ENCODE measurements around the gene ITGA2. TPM values are rescaled to one million over a fixed set of nuclear protein-coding genes. Genes with fewer than 3 reads are reported as not detected.
A peak's percentile ranks its signal among the peaks of the same experiment; 100 is the strongest.

ITGA2 gene
- total and polyA plus RNA-seq, 9 of the 15 experiments (the other 6 are each of a cell fraction or from before 2014, with no cell fraction given) = 0.01 to 0.09 (median 0.03) TPM; not detected in 5

GRCh38 chr5:53035868-53036381, 46.8 kb downstream of the ITGA2 start:
- Histone ChIP-seq H3K9ac (ENCODE audit: insufficient read depth in 1 of 2, low read depth in 2 of 2, low read length in 2 of 2) (no peak overlapping the region), H3K4me3 (no peak overlapping the region), H3K79me2 (ENCODE audit: control insufficient read depth, insufficient read depth, low read length) (no peaks in the 10 kb centered on the region), H2AFZ (ENCODE audit: low read depth, low read length) (no peak overlapping the region), H3K4me1 (replicated peaks in 1 of 2; ENCODE audit: control insufficient read depth in 2 of 2, insufficient read depth in 2 of 2, low read length in 2 of 2) (no peaks in the 10 kb centered on the region), H3K36me3 (ENCODE audit: control insufficient read depth, insufficient read depth, low read length) (no peaks in the 10 kb centered on the region), H3K27ac (ENCODE audit: extremely low read depth, low read depth, low read length) (no peak overlapping the region), H3K9me3 (replicated peaks; ENCODE audit: control insufficient read depth, insufficient read depth, low read depth, low read length) (no peaks in the 10 kb centered on the region), H4K20me1 (replicated peaks; ENCODE audit: control insufficient read depth, insufficient read depth, low read length) (no peaks in the 10 kb centered on the region), H3K9me1 (ENCODE audit: control insufficient read depth, insufficient read depth, low read length) (no peaks in the 10 kb centered on the region), H3K27me3 (ENCODE audit: control insufficient read depth in 2 of 2, insufficient read depth in 2 of 2, low read length in 2 of 2) (no peaks in the 10 kb centered on the region), H3K4me2 (ENCODE audit: insufficient read depth, low read length) (no peak overlapping the region)
- peak; percentile 17 to 32 (median 21) for DNase-seq (ENCODE audit: extremely low read depth in 1 of 4, low spot score in 3 of 4)
- ATAC-seq = peak; percentile 64
- ChIA-PET CTCF (ENCODE audit: low intra/inter-chr PET ratio) (no interaction called here), POLR2A (interaction anchor here (1.3 kb wide), 1 partner anchor 23 kb away, joined by 6 read pairs; no protein-coding TSS in a partner anchor)
- 0% methylated on average over 2 of the region's 2 CpGs for WGBS (ENCODE audit: insufficient coverage, low coverage, missing lambda C conversion rate)
- no peak for FAIRE-seq
- intact Hi-C loops (cut with micrococcal nuclease) (no loop called here), in situ Hi-C loops (cut with MboI) (no loop called here)
- no TSS peak for BruUV-seq (replicated peaks)
- TF ChIP-seq FOS (IDR thresholded peaks at IDR 0.05; ENCODE audit: extremely low read depth, insufficient read length) (no peak), ZNF311 (CRISPR knock-in tag; IDR thresholded peaks at IDR 0.05) (no peak), CCNT2 (IDR thresholded peaks at IDR 0.05; ENCODE audit: borderline replicate concordance, extremely low read depth, insufficient read length, low read depth, low read length) (no peak), ZBTB7A (IDR thresholded peaks at IDR 0.05; ENCODE audit: borderline replicate concordance, control insufficient read depth, low read depth, low read length) (no peak), FOXM1 (IDR thresholded peaks at IDR 0.05; ENCODE audit: low read depth) (no peak), FOXM1 (CRISPR knock-in tag; IDR thresholded peaks at IDR 0.05; ENCODE audit: low read depth) (no peak), TFAM (CRISPR knock-in tag; conservative IDR thresholded peaks at IDR 0.05) (no peak), EZH2 (IDR thresholded peaks at IDR 0.05; ENCODE audit: borderline replicate concordance, low read depth, low read length) (no peak), ZNF24 (IDR thresholded peaks at IDR 0.05) (peak; percentile 63; the same call in 1 of the 2 replicates), POLR3A (IDR thresholded peaks at IDR 0.05; ENCODE audit: borderline replicate concordance, extremely low read depth, insufficient read depth, insufficient read length) (no peak), ZNF316 (IDR thresholded peaks at IDR 0.05) (no peak), MIER1 (IDR thresholded peaks at IDR 0.05; ENCODE audit: low read depth) (no peak), ZNF347 (CRISPR knock-in tag; IDR thresholded peaks at IDR 0.05; ENCODE audit: low read depth) (no peak), THRB (CRISPR knock-in tag; conservative IDR thresholded peaks at IDR 0.05) (no peak), ZNF12 (CRISPR knock-in tag; IDR thresholded peaks at IDR 0.05) (no peak)
- TF ChIP-seq, protein P1, sequence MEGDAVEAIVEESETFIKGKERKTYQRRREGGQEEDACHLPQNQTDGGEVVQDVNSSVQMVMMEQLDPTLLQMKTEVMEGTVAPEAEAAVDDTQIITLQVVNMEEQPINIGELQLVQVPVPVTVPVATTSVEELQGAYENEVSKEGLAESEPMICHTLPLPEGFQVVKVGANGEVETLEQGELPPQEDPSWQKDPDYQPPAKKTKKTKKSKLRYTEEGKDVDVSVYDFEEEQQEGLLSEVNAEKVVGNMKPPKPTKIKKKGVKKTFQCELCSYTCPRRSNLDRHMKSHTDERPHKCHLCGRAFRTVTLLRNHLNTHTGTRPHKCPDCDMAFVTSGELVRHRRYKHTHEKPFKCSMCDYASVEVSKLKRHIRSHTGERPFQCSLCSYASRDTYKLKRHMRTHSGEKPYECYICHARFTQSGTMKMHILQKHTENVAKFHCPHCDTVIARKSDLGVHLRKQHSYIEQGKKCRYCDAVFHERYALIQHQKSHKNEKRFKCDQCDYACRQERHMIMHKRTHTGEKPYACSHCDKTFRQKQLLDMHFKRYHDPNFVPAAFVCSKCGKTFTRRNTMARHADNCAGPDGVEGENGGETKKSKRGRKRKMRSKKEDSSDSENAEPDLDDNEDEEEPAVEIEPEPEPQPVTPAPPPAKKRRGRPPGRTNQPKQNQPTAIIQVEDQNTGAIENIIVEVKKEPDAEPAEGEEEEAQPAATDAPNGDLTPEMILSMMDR (IDR thresholded peaks at IDR 0.05 in 2 of 3, conservative IDR thresholded peaks at IDR 0.05 in 1 of 3; ENCODE audit: insufficient read depth in 2 of 3, low read depth in 1 of 3, low read length in 3 of 3) = peak in 2 of 3 experiments; percentile 31 to 43; a peak in 2 of 6 replicates
- TF ChIP-seq, protein P2, sequence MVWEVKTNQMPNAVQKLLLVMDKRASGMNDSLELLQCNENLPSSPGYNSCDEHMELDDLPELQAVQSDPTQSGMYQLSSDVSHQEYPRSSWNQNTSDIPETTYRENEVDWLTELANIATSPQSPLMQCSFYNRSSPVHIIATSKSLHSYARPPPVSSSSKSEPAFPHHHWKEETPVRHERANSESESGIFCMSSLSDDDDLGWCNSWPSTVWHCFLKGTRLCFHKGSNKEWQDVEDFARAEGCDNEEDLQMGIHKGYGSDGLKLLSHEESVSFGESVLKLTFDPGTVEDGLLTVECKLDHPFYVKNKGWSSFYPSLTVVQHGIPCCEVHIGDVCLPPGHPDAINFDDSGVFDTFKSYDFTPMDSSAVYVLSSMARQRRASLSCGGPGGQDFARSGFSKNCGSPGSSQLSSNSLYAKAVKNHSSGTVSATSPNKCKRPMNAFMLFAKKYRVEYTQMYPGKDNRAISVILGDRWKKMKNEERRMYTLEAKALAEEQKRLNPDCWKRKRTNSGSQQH (CRISPR knock-in tag; IDR thresholded peaks at IDR 0.05) = no peak
- TF ChIP-seq, protein P3, sequence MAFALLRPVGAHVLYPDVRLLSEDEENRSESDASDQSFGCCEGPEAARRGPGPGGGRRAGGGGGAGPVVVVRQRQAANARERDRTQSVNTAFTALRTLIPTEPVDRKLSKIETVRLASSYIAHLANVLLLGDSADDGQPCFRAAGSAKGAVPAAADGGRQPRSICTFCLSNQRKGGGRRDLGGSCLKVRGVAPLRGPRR (CRISPR knock-in tag; IDR thresholded peaks at IDR 0.05) = no peak

Measured in K562 (cell line).